Measurements from ENCODE around the gene HDHD5.

The HDHD5 gene

DNA sequence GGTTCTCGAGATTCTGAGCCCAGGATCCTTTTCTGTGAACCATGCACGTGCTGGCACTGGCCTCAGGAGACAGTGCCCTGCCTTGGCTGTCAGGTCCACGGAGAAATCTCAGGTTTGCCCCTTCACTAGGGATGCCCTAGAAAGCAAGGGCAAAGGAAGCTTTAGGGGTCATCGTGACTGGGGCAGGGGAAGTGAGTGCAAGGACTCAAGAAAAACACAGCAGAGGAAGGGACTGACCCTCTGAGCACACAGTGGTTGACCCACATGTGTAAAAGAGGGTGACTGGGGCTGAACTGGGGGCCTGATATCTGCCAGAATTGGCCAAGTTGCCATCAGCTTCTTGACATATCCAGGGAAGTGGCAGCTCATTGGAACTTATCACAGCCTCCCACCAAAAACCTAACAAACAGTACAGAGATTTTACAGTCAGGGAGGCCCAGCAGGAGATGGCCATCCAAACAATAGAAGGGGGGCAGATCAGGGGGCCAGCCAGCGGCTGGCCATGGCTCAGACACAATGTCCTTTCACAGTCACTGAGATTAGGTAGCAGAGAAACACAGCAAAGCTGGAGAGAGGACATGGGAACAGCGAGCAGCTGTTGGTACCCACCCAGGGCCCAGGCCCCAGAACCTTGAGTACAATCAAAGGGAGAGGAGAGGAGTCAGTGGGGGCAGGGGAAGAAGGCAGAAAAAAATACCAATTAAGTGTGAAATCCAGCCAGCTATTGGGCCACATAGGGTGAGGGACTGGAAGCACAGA, 42.3 kb downstream of the HDHD5 start:
- no peak overlapping the region for H2AFZ ChIP-seq (ENCODE audit: low read depth)
- H3K4me1 ChIP-seq (ENCODE audit: low read depth, poor library complexity, severe bottlenecking) = peaks cover 10% of the 10 kb centered on the region
- H3K4me2 ChIP-seq = no peak overlapping the region

DNA sequence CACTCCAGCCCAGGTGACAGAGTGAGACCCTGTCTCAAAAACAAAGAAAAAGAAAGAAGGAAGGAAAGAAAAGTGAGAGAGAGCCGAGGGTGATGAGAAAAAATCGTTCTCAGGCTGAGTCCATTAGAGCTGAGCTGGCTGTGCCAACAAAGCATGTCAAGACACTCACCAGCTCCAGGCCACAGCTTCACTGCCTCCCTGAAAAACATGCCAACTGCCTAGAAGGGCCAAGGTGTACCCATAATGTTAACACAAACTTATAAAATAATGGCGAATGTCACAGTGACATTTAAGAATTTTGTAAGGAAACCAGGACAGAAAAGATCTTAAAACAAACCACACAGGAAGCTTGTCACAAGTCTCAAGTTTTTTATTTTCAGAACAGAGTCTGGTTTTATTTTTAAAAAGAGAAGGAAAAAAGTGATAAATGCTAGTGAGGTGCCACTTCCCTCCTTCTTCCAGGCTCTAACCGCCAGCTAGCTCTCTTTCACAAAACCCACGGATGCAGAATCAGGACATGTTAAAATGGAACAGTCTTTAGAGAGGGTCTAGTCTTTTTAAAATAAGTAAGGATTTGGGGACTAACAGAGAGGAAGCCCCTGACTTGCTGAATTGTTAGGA, 43.0 kb downstream of the HDHD5 start:
- no peak overlapping the region for H3K4me2 ChIP-seq
- H3K79me2 ChIP-seq (ENCODE audit: insufficient read depth, low read depth) = no peaks in the 10 kb centered on the region
- H3K4me1 ChIP-seq (ENCODE audit: low read depth, poor library complexity, severe bottlenecking) = peaks cover 10% of the 10 kb centered on the region
- TF ChIP-seq, protein P1, sequence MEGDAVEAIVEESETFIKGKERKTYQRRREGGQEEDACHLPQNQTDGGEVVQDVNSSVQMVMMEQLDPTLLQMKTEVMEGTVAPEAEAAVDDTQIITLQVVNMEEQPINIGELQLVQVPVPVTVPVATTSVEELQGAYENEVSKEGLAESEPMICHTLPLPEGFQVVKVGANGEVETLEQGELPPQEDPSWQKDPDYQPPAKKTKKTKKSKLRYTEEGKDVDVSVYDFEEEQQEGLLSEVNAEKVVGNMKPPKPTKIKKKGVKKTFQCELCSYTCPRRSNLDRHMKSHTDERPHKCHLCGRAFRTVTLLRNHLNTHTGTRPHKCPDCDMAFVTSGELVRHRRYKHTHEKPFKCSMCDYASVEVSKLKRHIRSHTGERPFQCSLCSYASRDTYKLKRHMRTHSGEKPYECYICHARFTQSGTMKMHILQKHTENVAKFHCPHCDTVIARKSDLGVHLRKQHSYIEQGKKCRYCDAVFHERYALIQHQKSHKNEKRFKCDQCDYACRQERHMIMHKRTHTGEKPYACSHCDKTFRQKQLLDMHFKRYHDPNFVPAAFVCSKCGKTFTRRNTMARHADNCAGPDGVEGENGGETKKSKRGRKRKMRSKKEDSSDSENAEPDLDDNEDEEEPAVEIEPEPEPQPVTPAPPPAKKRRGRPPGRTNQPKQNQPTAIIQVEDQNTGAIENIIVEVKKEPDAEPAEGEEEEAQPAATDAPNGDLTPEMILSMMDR (conservative IDR thresholded peaks at IDR 0.05; ENCODE audit: low read depth, low read length) = no peak
- no peaks in the 10 kb centered on the region for H4K20me1 ChIP-seq (ENCODE audit: insufficient read depth)
- no peak overlapping the region for H3K4me3 ChIP-seq (IDR thresholded peaks at IDR 0.05; ENCODE audit: insufficient read depth, low read depth, low read length)
- no peaks in the 10 kb centered on the region for H3K36me3 ChIP-seq (ENCODE audit: insufficient read depth)
- no peak overlapping the region for H3K27ac ChIP-seq
- H2AFZ ChIP-seq (ENCODE audit: low read depth) = no peak overlapping the region
- no peak overlapping the region for H3K9ac ChIP-seq
- no peaks in the 10 kb centered on the region for H3K27me3 ChIP-seq (ENCODE audit: insufficient read depth, low read depth)

More for the DNA sequence above, 42.3 kb downstream of the HDHD5 start:
- Histone ChIP-seq H4K20me1 (ENCODE audit: insufficient read depth) (no peaks in the 10 kb centered on the region), H3K27ac (no peak overlapping the region), H3K4me3 (IDR thresholded peaks at IDR 0.05; ENCODE audit: insufficient read depth, low read depth, low read length) (no peak overlapping the region), H3K27me3 (ENCODE audit: insufficient read depth, low read depth) (no peaks in the 10 kb centered on the region), H3K9ac (no peak overlapping the region), H3K36me3 (ENCODE audit: insufficient read depth) (no peaks in the 10 kb centered on the region), H3K79me2 (ENCODE audit: insufficient read depth, low read depth) (no peaks in the 10 kb centered on the region)
- TF ChIP-seq, protein P1 (conservative IDR thresholded peaks at IDR 0.05; ENCODE audit: low read depth, low read length) = no peak

DNA sequence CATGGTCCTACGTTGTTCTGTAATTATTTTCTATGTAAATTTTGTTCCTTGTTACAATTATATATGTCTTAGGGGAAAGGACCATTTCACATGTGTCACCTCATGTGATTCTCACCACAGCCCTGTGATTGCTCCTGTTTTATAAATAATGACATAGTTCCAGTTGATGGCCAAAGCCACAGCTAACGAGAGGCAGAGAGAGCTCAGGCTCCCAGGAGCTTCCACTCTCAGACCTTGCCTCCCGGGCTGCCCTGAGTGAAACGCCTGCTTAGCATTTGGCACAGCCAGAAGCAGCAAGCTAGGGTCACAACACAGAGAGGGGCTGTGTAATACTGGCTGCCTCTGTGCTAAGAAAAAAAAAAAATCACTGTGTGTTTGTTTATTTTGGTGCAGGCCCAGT, 43.8 kb downstream of the HDHD5 start:
- no peak overlapping the region for H3K27ac ChIP-seq
- H3K4me2 ChIP-seq = no peak overlapping the region
- no peaks in the 10 kb centered on the region for H4K20me1 ChIP-seq (ENCODE audit: insufficient read depth)
- no peak overlapping the region for H2AFZ ChIP-seq (ENCODE audit: low read depth)
- no peaks in the 10 kb centered on the region for H3K36me3 ChIP-seq (ENCODE audit: insufficient read depth)
- H3K9ac ChIP-seq = no peak overlapping the region
- H3K4me3 ChIP-seq (IDR thresholded peaks at IDR 0.05; ENCODE audit: insufficient read depth, low read depth, low read length) = no peak overlapping the region
- H3K27me3 ChIP-seq (ENCODE audit: insufficient read depth, low read depth) = no peaks in the 10 kb centered on the region
- TF ChIP-seq, protein P1 (conservative IDR thresholded peaks at IDR 0.05; ENCODE audit: low read depth, low read length) = no peak
- no peaks in the 10 kb centered on the region for H3K79me2 ChIP-seq (ENCODE audit: insufficient read depth, low read depth)
- H3K4me1 ChIP-seq (ENCODE audit: low read depth, poor library complexity, severe bottlenecking) = peaks cover 10% of the 10 kb centered on the region

DNA sequence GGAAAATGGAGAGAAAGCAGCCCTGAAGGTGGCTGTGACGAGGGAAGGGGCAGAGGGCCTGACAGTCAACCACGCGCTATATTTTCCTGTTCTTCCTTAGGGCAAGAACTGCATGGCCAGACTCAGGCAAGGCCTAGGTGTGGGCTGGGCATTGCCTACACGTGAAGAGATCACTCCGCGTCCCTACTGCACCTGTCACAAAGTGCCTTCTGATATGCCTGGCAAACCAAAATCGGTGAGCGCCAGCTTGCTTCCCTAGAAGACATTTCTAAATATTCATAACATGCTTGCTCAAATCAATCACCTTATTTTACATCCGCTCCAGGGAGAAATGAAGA, 44.2 kb downstream of the HDHD5 start:
- Histone ChIP-seq H3K4me2 (no peak overlapping the region), H3K36me3 (ENCODE audit: insufficient read depth) (no peaks in the 10 kb centered on the region), H3K9ac (no peak overlapping the region), H3K27me3 (ENCODE audit: insufficient read depth, low read depth) (no peaks in the 10 kb centered on the region), H3K4me1 (ENCODE audit: low read depth, poor library complexity, severe bottlenecking) (peaks cover 10% of the 10 kb centered on the region), H4K20me1 (ENCODE audit: insufficient read depth) (no peaks in the 10 kb centered on the region), H3K4me3 (IDR thresholded peaks at IDR 0.05; ENCODE audit: insufficient read depth, low read depth, low read length) (no peak overlapping the region), H2AFZ (ENCODE audit: low read depth) (no peak overlapping the region), H3K27ac (no peak overlapping the region), H3K79me2 (ENCODE audit: insufficient read depth, low read depth) (no peaks in the 10 kb centered on the region)
- TF ChIP-seq, protein P1 (conservative IDR thresholded peaks at IDR 0.05; ENCODE audit: low read depth, low read length) = no peak

Measured in KMS-11 (cell line).